ENCODE results near the gene PTTG1IP. TPM values are rescaled to one million over a fixed set of nuclear protein-coding genes. Genes with fewer than 3 reads are reported as not detected.

PTTG1IP gene
- total and polyA plus RNA-seq, 2 of the 13 experiments (the other 11 are each of a cell fraction or from before 2014, with no cell fraction given) = 161 to 700 TPM

- TF ChIP-seq, protein P1, sequence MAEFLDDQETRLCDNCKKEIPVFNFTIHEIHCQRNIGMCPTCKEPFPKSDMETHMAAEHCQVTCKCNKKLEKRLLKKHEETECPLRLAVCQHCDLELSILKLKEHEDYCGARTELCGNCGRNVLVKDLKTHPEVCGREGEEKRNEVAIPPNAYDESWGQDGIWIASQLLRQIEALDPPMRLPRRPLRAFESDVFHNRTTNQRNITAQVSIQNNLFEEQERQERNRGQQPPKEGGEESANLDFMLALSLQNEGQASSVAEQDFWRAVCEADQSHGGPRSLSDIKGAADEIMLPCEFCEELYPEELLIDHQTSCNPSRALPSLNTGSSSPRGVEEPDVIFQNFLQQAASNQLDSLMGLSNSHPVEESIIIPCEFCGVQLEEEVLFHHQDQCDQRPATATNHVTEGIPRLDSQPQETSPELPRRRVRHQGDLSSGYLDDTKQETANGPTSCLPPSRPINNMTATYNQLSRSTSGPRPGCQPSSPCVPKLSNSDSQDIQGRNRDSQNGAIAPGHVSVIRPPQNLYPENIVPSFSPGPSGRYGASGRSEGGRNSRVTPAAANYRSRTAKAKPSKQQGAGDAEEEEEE (CRISPR knock-in tag; IDR thresholded peaks at IDR 0.05; ENCODE audit: borderline replicate concordance) = no peak
- no peak for TF ChIP-seq ZBTB7A (CRISPR knock-in tag; IDR thresholded peaks at IDR 0.05)
- no peak for TF ChIP-seq ZFP36L2 (CRISPR knock-in tag; IDR thresholded peaks at IDR 0.05)
- TF ChIP-seq NCOA2 (CRISPR knock-in tag; IDR thresholded peaks at IDR 0.05) = no peak
- peak; percentile 20; the same call in 1 of the 2 replicates for TF ChIP-seq FOXA3 (CRISPR knock-in tag; IDR thresholded peaks at IDR 0.05)
- TF ChIP-seq KDM1A (CRISPR knock-in tag; IDR thresholded peaks at IDR 0.05) = peak; percentile 26; the same call in 1 of the 2 replicates
- TF ChIP-seq ZSCAN12 (CRISPR knock-in tag; IDR thresholded peaks at IDR 0.05) = no peak
- TF ChIP-seq ZSCAN31 (CRISPR knock-in tag; IDR thresholded peaks at IDR 0.05; ENCODE audit: low read depth) = no peak
- no peak for TF ChIP-seq JUN (CRISPR knock-in tag; IDR thresholded peaks at IDR 0.05)
- 0 out of 2 replicates have a peak, but pooled peaks have one; percentile 43 for TF ChIP-seq KDM2A (CRISPR knock-in tag; IDR thresholded peaks at IDR 0.05; ENCODE audit: borderline replicate concordance, low read depth)
- TF ChIP-seq UBTF (CRISPR knock-in tag; IDR thresholded peaks at IDR 0.05) = no peak
- TF ChIP-seq, protein P2, sequence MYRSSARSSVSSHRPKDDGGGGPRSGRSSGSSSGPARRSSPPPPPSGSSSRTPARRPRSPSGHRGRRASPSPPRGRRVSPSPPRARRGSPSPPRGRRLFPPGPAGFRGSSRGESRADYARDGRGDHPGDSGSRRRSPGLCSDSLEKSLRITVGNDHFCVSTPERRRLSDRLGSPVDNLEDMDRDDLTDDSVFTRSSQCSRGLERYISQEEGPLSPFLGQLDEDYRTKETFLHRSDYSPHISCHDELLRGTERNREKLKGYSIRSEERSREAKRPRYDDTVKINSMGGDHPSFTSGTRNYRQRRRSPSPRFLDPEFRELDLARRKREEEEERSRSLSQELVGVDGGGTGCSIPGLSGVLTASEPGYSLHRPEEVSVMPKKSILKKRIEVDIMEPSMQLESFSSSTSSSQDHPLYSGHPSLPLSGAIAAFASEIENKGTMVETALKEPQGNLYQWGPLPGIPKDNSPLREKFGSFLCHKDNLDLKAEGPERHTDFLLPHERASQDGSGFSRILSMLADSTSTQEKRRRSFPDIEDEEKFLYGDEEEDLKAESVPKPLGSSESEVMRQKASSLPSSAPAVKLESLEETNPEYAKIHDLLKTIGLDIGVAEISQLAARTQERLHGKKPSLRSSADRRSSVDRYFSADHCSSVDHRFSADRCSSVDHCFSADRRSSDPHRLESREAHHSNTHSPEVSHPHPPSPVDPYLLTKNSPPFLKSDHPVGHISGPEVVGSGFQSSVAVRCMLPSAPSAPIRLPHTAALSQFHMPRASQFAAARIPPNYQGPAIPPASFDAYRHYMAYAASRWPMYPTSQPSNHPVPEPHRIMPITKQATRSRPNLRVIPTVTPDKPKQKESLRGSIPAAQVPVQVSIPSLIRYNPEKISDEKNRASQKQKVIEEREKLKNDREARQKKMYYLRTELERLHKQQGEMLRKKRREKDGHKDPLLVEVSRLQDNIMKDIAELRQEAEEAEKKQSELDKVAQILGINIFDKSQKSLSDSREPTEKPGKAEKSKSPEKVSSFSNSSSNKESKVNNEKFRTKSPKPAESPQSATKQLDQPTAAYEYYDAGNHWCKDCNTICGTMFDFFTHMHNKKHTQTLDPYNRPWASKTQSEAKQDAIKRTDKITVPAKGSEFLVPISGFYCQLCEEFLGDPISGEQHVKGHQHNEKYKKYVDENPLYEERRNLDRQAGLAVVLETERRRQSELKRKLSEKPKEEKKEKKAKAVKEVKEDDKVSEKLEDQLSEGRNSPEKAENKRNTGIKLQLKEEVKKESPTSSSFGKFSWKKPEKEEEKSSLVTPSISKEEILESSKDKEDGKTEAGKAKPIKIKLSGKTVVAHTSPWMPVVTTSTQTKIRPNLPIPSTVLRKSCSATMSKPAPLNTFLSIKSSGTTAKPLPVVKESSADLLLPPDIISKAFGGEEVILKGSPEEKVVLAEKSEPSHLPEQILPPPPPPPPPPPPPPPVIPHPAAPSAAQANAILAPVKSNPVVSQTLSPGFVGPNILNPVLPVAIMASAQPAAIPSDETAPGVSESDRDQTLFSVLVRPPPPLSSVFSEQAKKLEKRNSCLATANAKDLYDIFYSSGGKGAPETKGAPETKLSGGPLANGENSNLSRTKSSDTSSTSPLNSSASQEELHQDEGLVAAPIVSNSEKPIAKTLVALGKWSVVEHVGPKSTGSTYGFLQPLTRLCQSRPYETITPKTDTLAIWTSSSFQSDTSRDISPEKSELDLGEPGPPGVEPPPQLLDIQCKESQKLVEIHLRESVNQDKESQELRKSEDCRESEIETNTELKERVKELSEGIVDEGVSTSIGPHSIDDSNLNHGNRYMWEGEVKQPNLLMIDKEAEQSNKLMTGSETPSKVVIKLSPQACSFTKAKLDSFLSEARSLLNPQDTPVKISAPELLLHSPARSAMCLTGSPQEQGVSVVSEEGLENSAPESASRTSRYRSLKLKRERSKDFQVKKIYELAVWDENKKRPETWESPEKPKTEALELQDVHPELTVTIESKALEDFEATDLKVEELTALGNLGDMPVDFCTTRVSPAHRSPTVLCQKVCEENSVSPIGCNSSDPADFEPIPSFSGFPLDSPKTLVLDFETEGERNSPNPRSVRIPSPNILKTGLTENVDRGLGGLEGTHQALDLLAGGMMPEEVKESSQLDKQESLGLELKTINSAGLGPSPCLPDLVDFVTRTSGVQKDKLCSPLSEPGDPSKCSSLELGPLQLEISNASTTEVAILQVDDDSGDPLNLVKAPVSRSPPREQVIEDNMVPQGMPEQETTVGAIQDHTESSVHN (CRISPR knock-in tag; IDR thresholded peaks at IDR 0.05) = no peak
- TF ChIP-seq, protein P3, sequence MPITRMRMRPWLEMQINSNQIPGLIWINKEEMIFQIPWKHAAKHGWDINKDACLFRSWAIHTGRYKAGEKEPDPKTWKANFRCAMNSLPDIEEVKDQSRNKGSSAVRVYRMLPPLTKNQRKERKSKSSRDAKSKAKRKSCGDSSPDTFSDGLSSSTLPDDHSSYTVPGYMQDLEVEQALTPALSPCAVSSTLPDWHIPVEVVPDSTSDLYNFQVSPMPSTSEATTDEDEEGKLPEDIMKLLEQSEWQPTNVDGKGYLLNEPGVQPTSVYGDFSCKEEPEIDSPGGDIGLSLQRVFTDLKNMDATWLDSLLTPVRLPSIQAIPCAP (CRISPR knock-in tag; IDR thresholded peaks at IDR 0.05; ENCODE audit: low read depth) = no peak
- 0 out of 2 replicates have a peak, but pooled peaks have one; percentile 23 for TF ChIP-seq MED1 (CRISPR knock-in tag; IDR thresholded peaks at IDR 0.05)
- 0 out of 2 replicates have a peak, but pooled peaks have one; percentile 30 for TF ChIP-seq PPARG (CRISPR knock-in tag; conservative IDR thresholded peaks at IDR 0.05)
- TF ChIP-seq ZNF788 (CRISPR knock-in tag; IDR thresholded peaks at IDR 0.05; ENCODE audit: borderline replicate concordance) = no peak; the same call in 1 of the 2 replicates
Measured at GRCh38 chr21:44892536-44893277, 19.2 kb upstream of the PTTG1IP start (continued).

All from HepG2 (cell line).